ENCODE measurements around the gene FXR2.

DNA sequence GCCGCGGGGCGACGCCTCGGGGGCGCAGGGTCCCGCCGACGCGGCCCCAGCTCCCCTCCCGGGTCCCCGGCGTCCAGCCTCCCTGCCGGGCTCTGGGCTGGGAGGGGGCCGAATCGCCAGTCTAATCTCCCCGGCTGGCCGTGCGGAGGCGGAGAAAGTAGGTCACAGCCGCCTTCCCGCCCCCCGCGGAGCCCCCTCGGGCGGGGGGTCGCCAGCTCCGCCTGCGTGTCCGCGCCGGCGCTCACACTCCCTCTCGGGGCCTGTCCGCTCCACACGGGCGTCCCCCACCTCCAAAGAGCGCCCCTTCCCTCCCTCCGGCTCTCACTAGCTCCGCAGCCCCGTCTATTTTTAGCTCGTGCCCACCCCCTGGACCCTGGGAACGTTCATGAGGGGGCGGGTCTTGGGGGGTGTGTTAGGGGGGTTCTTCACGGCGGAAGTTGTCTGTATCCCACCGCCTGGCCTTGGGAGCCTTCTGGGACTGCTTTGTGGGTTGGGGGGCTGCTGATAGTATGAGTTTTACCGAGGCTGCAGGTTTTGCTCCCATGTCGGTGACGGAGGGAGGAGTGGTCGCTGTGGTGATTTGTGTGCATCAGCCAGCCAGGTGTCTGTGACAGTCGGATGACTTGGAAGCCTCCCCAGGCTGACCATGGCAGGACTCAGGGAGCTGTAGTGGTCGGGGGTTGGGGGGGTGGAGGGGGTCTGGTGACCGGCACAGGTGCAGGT, 37.1 kb upstream of the FXR2 start:
- TF ChIP-seq CTCF (IDR thresholded peaks at IDR 0.05; ENCODE audit: insufficient read depth, low read length, poor library complexity, severe bottlenecking) (no peak), EZH2phosphoT487 (conservative IDR thresholded peaks at IDR 0.05; ENCODE audit: low read length) (no peak)
